ENCODE measurements around the gene LHPP.
"Not testable (repeated sequence)": the region's sequence is repeated elsewhere in the genome, so short reads cannot be mapped to it uniquely, and the experiment has no call there.

The LHPP gene, protein sequence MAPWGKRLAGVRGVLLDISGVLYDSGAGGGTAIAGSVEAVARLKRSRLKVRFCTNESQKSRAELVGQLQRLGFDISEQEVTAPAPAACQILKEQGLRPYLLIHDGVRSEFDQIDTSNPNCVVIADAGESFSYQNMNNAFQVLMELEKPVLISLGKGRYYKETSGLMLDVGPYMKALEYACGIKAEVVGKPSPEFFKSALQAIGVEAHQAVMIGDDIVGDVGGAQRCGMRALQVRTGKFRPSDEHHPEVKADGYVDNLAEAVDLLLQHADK

DNA sequence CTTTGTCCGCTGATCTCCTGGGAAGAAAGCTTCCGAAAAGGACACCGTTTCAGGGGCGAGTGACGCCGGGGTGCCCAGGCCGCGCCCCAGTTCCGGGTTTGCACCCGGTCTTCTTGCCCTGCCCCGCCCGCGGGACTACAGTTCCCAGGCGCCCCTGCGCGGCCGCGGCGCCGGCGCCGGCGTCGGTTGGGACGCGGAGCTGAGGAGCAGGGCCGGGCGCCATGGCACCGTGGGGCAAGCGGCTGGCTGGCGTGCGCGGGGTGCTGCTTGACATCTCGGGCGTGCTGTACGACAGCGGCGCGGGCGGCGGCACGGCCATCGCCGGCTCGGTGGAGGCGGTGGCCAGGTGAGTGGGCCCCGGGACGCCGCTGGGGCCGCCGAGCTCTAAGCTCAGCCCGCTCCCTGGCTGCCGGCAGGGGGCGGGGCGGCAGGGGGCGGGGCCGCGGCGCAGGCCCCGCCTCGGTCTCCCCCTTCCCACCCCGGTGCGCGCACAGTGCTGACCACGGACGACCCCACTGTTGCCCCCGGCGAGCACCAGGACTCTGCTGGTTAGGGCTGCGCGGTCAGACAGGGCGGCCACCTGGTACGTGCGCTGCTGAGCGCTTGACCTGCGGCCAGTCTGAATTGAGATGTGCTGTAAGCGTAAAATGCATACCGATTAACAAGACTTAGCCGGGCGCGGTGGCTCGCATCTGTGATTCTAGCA, at the start of gene LHPP:
Gene LHPP (plus strand): TSS at position 182 of the 706 bp plus-strand sequence. CDS start 40 bp downstream, at position 222.
- peak; percentile 86 for DNase-seq

DNA sequence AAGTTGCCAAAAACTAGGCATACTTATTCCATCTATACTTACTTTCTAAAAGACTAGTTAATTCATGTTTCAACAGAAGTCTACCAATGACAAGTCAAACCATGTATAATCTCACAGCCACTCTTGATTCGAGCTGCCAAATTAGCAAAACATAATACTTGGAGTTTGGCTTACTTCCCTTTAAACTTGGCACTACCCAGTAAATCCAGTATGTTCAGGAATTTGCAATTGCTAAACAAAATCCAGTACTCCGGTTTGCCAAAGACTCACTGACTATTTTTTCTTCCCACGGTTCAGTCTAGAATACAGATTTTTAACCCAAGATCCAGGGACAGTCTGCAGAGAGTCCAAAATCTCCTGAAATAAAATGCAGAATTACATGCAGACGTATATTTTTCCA, 47.5 kb upstream of the LHPP start:
- DNase-seq: no peak

DNA sequence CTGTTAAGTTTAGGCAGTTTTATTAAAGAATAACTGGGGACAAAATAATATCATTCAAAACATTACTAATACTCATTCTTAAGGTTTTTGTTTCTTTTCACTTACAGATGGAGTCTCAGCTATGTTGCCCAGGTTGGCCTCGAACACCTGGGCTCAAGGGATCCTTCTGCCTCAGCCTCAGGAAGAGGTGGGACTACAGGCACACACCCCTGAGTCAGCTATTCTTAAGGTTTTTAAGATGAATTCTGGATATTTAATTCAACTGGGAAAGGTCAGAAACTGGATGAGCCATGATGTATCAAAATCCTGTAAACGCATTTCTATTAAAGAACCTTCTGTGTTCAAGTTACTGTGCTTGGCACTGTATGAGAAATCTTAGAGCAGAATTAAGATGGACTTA, 46.4 kb upstream of the LHPP start:
- no peak for DNase-seq

DNA sequence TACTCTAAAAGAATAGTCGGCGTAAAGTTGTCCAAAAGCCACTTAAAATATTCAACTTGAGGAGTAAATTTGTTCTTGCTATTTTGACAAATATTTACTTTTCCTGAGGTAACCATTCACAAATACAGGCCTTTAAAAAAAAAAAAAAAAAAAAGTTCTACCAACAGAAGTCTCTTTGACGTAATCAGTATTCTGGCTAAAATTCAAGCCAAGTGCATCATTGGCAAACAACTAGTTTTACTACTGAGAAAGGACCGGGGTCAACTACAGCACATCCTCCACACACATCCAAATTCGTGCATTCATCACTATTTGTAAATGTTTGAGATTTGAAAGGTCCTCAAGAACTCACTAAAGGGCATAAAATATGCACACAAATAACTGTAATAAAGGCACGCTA, 44.9 kb upstream of the LHPP start:
- DNase-seq: no peak

DNA sequence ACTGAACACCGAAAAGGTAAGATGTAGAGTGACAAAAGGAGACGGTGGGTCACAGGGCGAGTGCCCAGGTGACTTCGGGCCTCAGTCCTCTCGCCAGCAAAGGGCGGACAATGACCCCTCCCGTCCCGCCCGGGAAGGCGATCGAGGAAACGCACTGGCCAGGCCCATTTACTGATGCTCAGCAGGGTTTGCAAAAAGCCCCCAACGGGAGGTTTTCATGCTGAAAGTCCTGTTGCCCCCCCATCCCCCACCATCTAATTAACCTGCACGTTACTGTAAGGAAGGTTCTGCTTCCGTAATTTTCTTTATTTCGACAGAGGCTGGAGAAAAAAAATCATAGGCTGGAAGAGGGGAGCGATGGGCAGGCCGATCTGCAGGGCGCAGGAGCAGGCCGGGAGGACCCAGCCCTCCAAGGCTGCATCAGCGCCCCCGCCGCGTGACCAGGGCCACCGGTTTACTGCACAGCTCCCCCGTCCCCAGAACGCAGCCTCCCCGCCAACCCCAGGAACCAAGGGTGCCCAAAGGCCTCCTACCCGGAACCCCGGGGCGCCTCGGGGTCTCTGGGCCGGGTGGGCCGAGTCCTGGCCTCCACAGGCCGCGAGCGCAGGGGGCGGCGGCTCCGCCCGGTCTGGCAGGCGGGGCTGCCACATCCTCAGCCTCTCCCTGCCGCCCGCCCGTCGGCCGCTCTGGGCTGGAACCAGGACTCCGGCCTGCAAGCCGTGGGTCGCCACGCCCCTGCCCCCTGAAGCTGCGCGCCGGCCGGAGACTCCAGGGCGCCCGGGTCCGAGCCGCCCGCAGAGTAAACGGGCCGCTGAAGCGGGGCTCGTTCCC, 43.5 kb upstream of the LHPP start:
- peak; percentile 86 for DNase-seq

DNA sequence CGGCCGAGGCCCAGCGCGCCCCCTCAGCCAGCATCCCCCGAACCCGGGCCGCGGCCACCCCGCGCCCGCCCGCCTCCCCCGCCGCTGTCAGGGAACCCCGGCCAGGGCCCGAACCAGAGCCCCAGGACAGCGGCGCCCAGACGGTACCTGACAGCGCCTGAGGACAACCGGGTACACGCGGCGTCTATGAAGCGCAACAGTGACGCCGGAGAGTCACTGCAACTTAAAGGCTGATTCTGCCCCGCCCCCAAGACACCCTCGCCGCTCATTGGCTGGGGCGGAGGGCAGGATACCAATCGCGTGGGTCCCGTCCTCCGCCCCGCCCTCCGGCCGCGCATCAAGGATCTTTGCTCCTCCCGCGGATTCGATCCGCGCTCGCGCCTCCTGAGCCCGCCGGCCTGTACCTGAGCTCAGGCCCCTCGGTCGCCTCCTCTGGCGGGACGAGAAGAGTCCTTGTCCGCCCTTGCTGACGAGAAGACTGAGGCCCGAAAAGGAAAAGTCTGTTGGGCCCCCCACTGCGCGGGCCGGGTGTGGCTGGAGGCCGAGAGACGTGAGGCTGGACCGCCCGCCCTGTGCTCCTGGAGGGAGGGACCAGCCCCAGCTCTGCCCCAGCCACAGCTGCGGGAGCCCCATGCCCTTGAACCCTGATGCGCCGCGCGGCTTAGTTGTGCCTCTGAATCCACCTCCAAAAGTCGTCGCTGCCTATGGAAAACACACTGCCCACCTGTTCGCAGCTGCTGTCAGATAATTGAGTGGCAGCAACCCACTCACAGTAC, 42.7 kb upstream of the LHPP start, which contains the start of gene OAT:
Gene OAT (minus strand): TSS at position 198 of the 776 bp plus-strand sequence. CDS start 6,752 bp downstream, outside the sequence.
- DNase-seq: peak; percentile 99

DNA sequence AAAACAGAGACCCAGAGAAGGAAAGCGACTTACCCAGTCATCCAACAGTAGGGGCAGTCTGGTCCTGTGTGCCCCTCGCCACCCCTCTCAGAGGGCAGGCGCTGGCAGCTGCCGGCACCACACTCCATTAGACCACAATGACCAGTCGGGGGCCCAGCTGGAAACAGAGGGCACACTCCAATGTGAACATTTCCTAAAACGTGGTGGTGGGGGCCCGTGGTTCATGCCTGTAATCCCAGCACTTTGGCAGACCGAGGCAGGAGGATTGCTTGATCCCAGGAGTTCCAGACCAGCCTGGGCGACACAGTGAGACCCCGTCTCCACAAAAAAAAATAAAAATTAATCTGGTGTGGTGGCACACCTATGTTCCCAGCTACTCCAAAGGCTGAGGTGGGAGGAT, 42.0 kb upstream of the LHPP start:
- DNase-seq: no peak

DNA sequence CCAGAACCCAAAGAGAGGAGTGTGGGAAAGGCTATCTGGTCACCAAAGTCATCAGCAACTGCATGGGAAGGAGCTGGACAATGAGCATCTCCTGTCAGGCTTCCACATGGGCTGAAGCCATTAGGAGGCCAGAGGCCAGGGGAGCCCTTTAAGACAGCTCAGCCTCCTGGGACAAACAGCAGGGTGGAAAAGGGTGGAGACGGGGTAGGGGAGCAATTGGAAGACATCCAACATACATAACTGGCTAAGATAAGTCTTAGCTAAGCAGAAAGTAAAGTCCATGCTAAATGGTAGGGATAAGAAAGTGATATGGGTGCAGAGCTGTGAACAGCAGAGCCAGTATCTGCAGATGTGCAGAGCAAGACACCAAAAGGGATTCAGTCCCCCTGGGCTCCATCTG, 41.4 kb upstream of the LHPP start:
- no peak for DNase-seq

DNA sequence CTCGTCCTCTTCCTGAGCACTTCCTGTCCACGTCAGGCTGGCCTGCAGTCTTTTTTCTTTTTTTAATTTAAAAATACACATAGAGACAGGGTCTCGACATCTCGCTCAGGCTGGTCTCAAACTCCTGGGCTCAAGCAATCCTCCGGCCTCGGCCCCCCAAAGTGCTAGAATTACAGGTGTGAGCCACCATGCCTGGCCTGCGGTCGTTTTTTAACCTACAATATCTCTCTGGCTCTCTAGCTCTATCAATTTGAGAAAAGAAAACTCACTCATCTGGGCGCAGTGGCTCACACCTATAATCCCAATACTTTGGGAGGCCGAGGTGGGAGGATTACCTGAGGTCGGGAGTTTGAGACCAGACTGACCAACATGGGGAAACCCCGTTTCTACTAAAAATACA, 38.9 kb upstream of the LHPP start:
- no peak for DNase-seq

DNA sequence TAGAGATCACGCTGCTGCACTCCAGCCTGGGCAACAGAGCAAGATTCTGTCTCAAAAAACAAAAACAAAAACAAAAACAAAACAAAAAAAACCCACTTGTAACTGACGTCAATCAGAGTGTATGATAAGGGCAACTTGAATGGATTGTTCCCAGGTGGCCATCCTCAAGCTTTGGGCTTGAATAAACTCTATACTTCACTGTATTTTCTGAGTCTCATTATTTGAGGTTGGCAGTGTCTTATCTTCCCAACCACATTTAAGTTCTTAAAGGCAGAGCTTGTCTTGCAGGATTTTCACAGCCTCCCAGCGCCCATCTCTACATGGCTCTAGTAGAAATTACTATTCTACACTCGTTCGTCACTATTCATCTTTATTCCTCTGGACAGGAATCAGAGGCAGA, 37.8 kb upstream of the LHPP start:
- DNase-seq: no peak

DNA sequence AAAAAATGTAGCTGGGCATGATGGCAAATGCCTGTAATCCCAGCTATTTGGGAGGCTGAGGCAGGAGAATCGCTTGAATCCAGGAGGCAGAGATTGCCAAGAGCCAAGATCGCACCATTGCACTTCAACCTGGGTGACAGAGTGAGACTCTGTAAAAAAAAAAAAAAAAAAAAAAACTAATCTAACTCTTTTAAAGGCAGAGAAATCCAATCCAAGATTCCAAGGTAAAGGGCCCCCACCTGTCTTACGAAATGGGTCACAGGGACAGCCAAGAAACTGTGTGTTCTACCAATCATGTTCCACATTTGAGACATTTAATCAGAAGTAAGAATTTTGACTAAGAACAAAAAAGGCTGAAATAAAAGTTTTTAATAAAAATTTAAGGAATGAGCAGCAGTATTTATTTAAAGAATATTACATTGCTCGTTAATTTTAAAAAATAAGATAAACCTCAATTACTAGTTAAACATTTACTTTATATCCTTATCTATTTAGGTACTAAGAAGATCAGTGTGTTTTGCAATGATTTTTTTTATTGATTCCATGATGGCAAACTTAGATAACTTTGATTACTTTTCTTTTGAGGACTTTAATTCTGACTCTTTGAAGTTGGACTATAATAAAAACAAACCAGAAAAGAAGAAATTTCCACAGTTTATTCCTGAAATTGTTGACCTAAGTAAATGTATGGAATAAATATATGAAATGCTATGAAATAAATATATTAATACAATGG, 36.2 kb upstream of the LHPP start:
- DNase-seq: no peak

DNA sequence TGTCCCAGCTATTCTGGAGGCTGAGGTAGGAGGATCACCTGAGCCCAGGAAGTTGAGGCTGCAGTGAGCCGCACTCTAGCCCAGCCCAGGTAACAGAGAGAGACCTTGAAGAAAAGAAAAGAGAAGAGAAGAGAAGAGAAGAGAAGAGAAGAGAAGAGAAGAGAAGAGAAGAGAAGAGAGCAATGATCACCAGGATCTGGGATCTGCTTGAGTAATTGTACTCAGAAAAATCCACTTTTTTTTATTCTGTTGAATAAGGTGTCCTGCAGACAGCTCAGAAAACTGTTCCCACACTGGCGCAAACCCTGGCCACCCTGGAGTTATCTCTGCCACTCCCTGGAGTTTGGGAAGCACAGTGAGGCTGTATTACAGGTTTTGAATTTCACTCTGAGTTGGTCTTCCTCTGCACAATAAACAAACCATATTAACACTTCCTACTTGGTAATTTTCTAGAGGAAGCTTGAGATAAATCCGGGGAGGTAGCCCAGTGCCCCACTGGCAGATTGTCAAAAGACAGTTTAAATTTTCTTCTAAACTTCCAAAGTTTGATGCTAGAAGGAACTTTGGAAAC, 33.3 kb upstream of the LHPP start:
- no peak for DNase-seq

DNA sequence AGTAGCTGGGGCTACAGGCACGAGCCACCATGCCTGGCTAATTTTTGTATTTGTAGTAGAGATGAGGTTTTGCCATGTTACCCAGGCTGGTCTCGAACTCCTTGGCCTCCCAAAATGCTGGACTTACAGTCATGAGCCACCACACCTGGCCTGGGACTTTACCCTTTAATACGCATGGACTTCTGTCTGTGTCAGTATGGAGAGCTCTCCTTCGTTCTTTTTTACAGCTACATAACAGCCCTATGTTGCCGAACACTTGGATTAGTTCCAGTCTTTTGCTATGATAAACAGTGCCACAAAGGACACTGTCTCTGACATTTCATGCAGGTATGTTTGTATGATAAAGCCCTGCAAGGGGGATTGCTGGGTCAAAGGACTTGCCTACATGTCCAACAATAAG, 32.0 kb upstream of the LHPP start:
- DNase-seq: no peak

DNA sequence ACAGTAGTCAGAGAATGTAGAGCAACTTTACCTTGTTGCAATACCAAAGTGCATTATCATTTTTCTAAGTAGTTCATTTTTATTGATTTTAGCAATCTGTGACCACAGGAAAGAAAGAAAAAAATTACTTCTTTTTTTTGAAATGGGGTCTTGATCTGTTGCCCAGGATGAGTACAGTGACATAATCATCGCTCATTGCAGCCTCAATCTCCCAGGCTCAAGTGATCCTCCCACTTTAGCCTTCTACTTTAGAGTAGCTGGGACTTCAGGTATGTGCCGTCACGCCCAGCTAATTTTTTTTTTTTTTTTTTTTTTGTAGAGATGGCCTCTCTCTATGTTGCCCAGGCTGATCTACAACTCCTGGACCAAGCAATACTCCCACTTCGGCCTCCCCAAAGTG, 31.5 kb upstream of the LHPP start:
- DNase-seq: no peak

DNA sequence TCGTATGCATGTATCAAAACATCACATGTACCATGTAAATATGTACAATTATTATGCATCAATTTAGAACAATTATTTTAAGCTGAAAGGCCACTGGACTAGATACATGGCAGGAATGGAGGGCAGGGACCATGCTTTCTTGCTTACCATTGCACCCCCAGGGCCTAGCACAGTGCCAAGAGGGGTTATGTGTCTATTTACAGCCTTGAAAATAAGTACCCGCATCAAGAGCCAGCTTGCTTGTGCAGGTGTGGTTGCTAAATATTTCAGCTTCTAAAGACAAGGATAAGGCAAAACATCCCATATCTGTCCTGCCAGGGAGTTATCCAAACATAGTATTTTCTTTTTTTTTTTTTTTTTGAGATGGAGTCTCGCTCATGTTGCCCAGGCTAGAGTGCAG, 28.2 kb upstream of the LHPP start:
- DNase-seq: no peak

DNA sequence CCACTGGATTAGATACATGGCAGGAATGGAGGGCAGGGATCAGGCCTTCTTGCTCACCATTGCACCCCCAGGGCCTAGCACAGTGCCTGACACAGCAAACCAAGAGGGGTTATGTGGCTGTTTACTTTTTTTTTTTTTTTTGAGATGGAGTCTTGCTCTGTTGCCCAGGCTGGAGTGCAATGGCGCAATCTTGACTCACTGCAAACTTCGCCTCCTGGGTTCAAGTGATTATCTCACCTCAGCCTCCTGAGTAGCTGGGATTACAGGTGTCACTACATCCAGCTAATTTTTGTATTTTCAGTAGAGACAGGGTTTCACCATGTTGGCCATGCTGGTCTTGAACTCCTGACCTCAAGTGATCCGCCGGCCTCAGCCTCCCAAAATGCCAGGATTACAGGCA, 25.9 kb upstream of the LHPP start:
- DNase-seq: not testable (repeated sequence)

DNA sequence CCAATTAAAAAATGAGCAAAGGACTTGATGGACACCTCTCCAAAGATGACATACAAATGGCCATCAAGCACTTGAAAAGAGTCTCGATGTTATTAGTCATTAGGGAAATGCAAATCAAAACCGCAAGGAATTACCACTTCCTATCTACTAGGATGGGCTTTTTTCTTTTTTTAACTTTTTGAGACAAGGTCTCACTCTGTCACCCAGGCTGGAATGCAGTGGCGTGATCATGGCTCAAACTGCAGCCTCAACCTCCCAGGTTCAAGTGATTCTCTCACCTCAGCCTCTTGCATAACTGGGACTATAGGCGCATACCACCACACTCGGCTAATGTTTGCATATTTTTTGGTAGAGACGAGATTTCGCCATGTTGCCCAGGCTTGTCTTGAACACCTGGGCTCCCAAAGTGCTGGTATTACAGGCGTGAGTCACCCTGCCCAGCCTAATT, 25.4 kb upstream of the LHPP start:
- DNase-seq: no peak

DNA sequence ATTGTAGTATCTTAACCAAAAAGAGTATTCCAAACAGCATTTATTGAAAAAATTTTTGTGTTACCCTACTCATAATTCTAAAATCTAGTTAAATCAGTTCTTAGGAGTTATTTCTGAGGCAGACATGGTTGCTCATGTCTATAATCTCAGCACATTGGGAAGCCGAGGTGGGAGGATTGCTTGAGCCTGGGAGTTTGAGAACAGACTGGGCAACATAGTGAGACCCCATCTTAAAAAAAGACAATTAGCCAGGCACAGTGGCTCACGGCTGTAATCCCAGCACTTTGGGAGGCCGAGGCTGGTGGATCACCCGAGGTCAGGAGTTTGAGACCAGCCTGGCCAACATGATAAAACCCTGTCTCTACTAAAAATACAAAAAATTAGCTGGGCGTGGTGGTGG, 19.9 kb upstream of the LHPP start:
- not testable (repeated sequence) for DNase-seq

DNA sequence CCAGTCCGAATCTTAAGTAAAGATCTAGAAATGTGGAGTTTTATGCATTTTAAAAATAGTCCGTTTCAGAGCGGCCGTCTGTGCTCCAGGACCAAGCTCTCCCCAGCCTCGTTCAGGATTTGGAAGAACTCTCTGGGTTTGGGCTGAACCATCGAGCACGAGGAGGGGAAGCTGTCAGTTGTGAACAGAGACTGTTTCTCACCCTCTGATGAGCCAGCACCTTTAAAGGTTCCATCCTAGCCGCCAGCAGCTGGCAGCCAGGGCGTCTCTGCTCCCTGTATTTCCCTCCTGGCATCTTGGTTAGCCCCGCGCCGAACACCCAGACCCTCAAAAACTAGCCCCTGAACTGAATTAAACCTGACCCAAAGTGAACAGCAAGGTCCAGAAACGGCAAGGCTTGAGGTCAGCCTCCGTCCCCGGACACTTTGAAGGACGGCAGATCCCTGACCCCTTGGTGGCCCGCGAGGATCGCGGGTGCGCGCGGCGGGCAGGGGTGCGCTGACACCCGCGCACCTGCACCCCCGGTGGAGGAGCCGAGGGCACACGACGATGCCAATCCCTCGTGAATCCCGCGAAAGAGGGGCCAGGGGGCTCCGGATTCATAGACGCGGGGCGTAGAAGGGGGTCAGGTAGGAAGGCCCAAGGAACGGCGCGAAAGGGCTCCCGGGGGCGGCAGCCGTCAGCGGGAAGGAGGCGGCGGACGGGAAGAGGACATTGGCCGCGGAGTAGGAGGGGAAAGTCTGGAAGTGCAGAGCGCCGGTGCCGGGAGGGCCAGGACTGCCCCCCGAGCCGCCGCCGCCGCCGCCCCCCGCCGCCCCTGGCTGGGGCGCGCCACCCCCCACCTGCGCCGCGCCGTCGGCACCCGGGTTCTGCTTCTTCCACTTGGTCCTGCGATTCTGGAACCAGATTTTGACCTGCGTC, 14.5 kb upstream of the LHPP start:
- no peak for DNase-seq

DNA sequence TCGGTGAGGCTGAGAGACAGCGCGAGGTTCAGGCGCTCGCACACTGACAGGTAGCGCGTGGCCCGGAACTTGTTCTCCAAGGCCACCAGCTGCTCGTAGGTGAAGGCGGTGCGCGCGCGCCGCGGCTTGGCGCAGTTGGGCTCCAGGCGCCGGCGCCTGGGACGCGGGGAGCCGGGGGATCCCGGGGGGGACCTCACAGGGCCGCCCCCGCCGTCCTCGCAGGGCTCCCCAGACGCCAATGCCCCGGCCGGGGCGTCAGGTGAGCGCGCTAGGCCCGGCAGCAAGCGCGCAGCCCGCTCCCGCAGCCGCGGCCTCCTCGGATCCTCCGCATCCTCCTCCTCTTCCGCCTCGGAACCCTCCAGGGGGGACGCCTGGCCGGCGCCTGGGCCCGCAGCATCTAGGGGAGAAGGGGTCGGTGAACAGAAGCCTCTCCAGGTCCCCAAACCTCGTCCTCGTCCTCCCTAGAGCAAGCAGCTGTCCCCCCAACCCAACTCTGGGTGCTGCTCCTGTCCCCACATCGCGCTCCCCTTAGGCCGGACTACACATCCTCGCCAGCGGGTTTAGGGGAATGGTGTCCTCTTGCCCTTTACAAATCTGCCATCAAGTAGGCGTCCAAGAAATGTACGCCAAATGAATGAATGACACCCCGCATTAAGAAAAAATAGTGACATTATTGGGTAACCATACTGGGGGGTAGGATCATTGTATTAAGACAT, 13.7 kb upstream of the LHPP start:
- no peak for DNase-seq
